Loucy (cell line): Measurements from ENCODE around the gene PALLD.

Experiments used
- CTCF ChIP-seq: fragments of 200-600 bp; sonication (generic); conservative IDR thresholded peaks from 2 replicates; pipeline ENCODE4 v1.5.1; 2014; ENCODE audit warnings: mild to moderate bottlenecking, antibody characterized with exemption, low read length
- EZH2phosphoT487 ChIP-seq: fragments of 200-600 bp; IDR thresholded peaks from 2 replicates; pipeline ENCODE4 v1.6.1; 2018; ENCODE audit warnings: antibody characterized with exemption, mild to moderate bottlenecking, moderate library complexity, borderline replicate concordance

- no peak for TF ChIP-seq CTCF
- TF ChIP-seq EZH2phosphoT487: no peak
Measured at GRCh38 chr4:168631241-168632162, 134.7 kb downstream of the PALLD start.
